HEK293T (cell line): ENCODE results near the gene FGFR4.

ENCODE experiments used
- ARNT ChIP-seq: fragments of 450-650 bp; IDR thresholded peaks from 2 replicates; pipeline ENCODE4 v1.6.1; 2017; ENCODE audit warnings: mild to moderate bottlenecking
- FOXK2 ChIP-seq: fragments of 450-650 bp; IDR thresholded peaks from 2 replicates; pipeline ENCODE4 v1.6.1; 2016; ENCODE audit warnings: mild to moderate bottlenecking
- SP1 ChIP-seq: fragments of 450-650 bp; IDR thresholded peaks from 2 replicates; pipeline ENCODE4 v1.6.1; 2017
- TARDBP ChIP-seq: fragments of 450-650 bp; IDR thresholded peaks from 2 replicates; pipeline ENCODE4 v1.6.1; 2016
- TF ChIP-seq, protein P1 (sequence below): fragments of 450-650 bp; IDR thresholded peaks from 2 replicates; pipeline ENCODE4 v1.6.1; 2016

GRCh38 chr5:177089825-177090641 lies 3.3 kb downstream of the FGFR4 start:
- TF ChIP-seq, protein P1, sequence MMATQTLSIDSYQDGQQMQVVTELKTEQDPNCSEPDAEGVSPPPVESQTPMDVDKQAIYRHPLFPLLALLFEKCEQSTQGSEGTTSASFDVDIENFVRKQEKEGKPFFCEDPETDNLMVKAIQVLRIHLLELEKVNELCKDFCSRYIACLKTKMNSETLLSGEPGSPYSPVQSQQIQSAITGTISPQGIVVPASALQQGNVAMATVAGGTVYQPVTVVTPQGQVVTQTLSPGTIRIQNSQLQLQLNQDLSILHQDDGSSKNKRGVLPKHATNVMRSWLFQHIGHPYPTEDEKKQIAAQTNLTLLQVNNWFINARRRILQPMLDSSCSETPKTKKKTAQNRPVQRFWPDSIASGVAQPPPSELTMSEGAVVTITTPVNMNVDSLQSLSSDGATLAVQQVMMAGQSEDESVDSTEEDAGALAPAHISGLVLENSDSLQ = no peak
- TF ChIP-seq TARDBP (no peak; the same call in 1 of the 2 replicates), SP1 (no peak), ARNT (no peak), FOXK2 (no peak)
